Lung microvascular endothelial cell (primary cell): ENCODE data around the gene HMCES. TPM values are rescaled to one million over a fixed set of nuclear protein-coding genes. Genes with fewer than 3 reads are reported as not detected.
"Not testable (repeated sequence)": the region's sequence is repeated elsewhere in the genome, so short reads cannot be mapped to it uniquely, and the experiment has no call there.

ENCODE experiments used
- DNase-seq, 2 donors: peaks; one replicate each; pipeline versions ENCODE4 v3.0.0 to v3.0.0-alpha.2; 2010; ENCODE audit warnings: low read depth in 2 of 2
- total RNA-seq: library from RNA; depleted of rRNA; stranded (reverse); fragments of >200 nt; gene quantifications from 2 replicates; pipeline ENCODE4 v1.2.1, GENCODE V29; 2014

Gene HMCES
- total RNA-seq, 1 donor from 2014 or later: 18.7 TPM

DNA sequence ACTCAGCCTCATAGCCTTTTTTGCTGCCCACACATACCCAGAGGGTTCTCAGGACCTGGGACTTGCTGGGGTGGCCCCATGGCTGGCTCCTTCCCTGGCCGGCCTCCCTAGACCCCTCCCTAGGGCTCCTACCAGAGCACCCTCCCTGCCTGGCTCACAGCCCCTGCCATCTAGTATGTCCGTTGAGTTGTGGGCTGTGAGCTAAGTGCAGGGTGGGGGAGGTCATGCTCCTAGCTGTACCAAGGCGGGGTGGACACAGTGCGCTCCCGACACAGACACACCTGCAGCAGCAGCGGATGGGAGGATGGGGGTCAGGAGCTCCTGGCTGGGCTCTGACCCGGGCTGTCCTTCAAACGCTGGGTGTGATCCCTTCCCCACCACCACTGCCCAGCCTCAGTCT, 41.6 kb downstream of the HMCES start:
- no peak for DNase-seq

DNA sequence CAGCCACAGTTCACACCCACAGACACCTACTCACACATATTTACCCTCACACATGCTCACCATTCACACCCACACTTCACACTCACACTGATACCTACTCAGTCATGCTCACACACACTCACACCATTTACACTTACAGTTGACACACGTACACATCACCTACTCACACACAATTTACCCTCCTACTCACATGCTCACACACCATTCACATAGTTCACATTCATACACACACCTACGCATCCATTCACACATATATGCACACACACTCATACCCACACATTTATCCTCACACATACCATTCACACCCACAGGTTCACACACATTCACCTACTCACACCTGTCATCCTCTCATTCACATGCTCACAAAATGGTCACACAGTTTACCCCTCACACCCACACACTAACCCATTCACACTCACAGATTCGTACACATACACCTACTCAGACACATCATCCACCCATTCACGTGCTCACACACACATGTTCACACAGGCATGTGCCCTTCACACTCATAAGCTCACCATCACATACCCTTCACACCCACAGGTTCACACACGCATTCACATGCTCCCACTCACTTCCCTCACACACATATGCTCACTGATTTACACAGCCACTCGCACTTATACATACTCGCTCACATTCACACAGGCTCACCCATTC, 42.3 kb downstream of the HMCES start:
- DNase-seq: no peak

DNA sequence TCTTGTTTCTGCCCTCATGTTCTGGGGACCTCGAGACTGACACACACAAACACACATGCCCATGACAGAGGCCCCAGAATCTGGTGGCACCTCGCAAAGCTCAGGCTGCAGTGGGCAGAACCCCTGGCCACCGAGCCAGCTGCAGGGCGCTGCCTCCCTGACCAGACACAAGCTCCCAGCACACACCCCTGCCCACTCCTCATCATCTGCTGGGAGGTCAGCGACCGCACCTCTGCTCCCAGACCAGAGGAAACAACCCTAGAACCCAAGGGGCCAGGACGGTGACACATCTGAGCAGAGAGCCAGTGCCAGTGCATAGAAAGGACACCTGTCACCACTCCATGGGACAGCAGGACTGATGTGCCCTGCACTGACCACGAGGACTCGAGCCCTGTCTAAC, 43.2 kb downstream of the HMCES start:
- DNase-seq: no peak

DNA sequence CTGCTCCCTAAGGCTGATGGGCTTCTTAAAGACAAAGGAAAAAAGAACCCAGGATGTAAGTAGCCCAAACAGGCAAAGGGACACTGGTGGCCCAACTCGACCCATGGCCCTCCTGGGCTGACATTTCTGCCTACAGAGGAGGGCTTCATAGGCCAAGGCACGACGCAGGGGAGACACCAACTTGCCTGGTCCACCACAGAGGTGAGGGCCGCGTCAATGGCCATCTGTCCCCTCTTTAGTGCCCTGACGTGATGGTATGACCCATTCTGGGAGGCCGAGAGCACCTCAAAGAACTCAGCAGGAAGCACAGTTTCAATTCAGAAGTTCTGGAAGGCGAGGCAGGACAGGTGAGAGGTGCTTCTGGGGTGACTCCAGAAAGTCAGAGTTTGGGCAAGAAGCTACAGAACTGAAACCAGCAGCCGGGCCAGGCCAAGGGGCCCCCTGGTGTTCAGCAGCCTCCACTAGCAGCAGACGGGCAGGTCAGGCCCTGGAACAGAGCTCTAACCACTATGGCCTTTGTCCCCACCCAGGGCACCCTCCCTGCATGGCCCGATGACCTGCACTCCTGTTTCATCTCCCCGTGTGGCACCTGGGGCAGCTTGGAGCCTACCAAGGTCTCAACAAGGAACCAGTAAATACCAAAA, 45.1 kb downstream of the HMCES start:
- DNase-seq: peak in 1 of 2 donors; percentile 29

GRCh38 chr3:129324855-129325254, 46.2 kb downstream of the HMCES start:
- no peak for DNase-seq

GRCh38 chr3:129325383-129325782, 46.7 kb downstream of the HMCES start:
- no peak for DNase-seq

- DNase-seq: no peak
Observed at GRCh38 chr3:129326138-129326537, 47.5 kb downstream of the HMCES start.

- DNase-seq: no peak
Observed at GRCh38 chr3:129326595-129326994, 47.9 kb downstream of the HMCES start.

DNA sequence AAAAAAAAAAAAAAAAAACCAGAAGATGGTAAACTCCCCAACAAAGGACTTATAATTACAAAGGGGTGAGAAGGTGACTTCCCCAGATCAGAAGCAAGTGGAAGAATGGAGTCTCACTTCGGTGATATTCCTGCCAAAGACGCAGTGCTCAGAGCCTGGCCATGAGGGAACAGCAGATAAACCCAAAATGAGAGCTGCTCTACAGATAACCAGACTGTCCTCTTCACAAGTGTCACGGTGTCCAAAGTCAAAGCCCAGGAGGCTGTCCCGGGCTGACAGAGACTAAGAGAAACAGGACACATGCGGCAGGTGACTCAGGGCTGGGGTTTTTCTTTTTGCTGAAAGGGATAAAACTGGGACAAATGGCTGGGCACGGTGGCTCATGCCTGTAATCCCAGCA, 48.8 kb downstream of the HMCES start:
- DNase-seq: no peak

GRCh38 chr3:129329858-129330257, 51.2 kb downstream of the HMCES start:
- DNase-seq: no peak

DNA sequence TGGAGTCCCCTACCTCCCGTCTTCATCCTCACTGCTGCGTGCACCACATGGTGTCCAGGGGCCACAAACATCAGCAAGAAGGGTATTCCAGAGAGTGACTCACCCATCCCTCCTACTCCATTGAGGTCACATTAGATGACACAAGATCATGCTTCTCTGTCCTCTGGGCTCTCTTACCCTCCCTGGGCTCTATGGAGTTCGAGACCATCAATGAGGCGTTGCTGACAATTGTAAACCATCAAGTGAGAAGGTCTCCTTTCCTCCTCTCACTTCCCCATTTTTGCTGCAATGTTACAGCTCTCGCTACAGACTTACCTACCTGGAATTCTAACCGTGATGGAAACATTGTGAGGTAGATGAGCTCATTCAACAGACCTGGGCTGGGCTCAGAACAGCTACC, 51.7 kb downstream of the HMCES start:
- no peak for DNase-seq

GRCh38 chr3:129333891-129334290, 55.2 kb downstream of the HMCES start:
- no peak for DNase-seq

GRCh38 chr3:129336093-129336706, 57.5 kb downstream of the HMCES start:
- no peak for DNase-seq

DNA sequence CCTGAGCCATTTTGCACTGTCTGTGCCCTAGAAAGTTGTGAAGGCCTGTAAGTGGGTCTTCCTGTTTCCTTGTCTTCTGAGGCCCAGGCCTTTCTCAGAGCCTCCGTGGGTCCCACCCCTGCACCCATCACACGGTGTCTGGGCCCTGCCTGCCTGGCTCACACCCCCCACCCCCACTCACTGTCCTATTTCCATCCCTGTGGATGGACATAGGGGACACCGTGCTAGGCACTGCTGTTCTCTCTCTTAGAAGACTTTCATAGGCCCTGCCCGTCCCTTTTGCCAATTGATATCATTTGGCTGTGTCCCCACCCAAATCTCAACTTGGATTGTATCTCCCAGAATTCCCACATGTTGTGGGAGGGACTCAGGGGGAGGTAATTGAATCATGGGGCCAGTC, 59.0 kb downstream of the HMCES start:
- DNase-seq: not testable (repeated sequence)

DNA sequence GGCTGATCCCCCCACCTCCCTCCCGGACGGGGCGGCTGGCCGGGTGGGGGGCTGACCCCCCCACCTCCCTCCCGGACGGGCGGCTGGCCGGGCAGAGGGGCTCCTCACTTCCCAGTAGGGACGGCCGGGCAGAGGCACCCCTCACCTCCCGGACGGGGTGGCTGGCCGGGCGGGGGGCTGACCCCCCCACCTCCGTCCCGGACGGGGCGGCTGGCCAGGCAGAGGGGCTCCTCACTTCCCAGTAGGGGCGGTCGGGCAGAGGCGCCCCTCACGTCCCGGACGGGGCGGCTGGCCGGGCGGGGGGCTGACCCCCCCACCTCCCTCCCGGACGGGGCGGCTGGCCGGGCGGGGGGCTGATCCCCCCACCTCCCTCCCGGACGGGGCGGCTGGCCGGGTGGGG, 60.5 kb downstream of the HMCES start:
- not testable (repeated sequence) for DNase-seq

GRCh38 chr3:129339833-129340232, 61.2 kb downstream of the HMCES start:
- DNase-seq: not testable (repeated sequence)

DNA sequence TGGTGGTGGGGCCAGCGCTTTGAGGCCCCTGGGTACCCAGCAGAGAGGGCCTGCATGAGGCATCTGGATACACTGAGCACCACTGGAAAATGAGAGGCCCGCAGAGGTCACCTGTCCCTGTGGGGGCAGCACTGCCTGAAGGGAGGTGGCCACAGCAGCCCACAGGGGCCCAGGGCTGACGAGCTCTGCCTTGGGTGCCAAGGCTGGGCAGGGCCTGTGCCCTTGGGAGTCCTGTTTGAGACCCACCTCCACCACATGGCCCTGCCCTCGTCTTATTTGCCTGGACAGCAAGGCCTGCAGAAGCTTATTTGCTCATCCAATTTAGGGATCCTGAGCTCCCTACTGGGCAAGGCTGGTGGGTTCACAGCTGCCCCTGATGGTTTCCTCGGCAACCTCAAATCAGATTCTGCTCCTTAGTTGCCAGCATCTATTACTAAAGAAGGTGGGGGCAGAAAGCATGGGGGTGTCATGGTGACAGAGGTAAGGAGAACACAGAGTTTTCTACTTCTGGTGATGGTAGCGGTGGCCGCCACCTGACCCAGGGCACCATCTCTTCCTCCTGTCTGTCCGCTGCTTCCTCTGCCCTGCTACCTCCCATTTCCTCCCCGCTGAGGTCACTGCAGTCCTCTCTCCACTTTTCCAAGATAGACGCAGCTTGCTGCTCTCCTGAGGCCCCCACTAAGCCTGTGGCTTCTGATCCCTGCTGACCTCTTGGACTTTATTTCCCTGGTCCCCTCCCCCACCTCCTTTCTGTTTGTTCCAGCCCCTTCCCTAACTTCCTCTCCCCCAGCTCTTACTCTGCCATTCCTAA, 62.9 kb downstream of the HMCES start:
- peak; percentile 39 to 73 for DNase-seq

GRCh38 chr3:129343643-129344360, 65.1 kb downstream of the HMCES start:
- no peak for DNase-seq

DNA sequence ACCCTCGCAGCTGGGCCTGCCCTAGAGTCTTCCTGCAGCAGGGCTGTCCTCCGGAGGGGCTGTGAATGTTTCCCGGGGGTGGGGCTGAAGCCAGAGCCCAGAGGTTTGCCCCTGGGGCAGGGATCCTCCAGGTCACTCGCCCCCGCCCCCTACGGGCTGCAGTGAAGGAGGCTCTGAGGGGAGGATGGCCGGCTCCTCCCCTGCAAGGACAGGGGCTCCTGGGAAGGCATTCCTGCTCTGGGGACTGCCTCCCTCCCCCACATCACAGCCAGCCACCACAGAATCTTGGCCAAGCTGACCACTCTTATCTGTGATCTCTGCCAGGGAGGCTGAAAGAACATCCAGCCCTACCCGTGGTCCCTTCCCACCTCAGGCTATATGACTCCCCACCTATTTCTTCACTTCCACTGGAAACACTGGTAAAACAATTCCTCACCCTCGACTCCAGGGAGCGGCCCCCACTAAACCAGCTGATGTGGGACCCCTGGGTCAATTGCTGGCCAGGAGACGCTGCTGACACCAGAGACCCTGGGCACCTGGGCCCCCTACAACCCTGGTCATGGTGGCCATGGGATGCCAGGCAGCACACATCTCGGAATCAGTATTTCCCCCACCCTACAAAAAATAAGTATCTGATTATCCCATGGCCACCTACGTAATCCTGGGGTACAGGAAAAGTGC, 66.0 kb downstream of the HMCES start:
- DNase-seq: no peak

DNA sequence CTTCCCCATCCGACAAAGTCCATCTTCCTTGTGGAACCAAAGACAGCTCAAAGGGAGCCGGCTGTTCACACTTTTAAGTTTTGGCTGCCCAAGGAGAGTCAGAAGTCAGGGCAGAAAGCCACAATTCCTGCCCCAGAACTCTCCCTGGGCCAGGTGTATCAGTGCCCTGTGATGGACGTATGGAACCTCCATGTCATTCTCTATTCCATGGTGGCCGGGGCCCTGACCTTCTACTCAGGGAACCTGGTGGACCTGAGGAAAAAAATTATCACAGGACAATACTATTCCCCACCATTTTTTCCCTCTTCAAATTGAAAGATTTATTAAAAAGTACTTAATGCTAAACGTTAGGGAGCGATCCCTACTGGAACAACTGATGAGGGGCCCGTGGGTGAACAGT, 66.6 kb downstream of the HMCES start:
- no peak for DNase-seq

DNA sequence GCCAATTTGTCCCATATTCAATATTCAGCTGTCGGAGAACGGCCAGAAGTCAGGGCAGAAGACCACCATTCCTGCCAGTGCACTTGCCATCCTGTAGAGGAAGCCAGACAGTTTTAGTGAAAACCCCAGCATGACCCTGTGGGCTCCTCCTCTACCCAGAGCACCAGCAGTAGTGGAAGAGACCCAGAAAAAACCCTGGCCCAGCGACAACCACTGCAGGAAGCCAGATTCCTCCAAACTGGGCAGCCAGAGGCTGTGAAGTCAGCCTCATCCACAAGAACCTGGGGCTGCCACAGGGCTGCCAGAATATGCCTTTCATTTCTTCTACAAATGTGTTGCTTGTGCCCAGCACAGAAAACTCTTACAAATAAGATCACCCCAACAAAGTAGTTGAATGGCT, 67.3 kb downstream of the HMCES start:
- DNase-seq: peak in 1 of 2 donors; percentile 68
